Breast epithelium (tissue), 3 donors: Measurements from ENCODE around the gene PIP5K1B.

Source experiments
- CTCF ChIP-seq, 3 donors: fragments of 450-650 bp; IDR thresholded peaks; one replicate each; pipeline ENCODE4 v1.5.1; 2016 to 2017; ENCODE audit warnings: antibody characterized with exemption in 3 of 3, mild to moderate bottlenecking in 3 of 3, moderate library complexity in 3 of 3
- POLR2A ChIP-seq: fragments of 450-650 bp; IDR thresholded peaks from one replicate; pipeline ENCODE4 v1.6.1; 2016; ENCODE audit warnings: antibody characterized with exemption, mild to moderate bottlenecking, moderate library complexity

DNA sequence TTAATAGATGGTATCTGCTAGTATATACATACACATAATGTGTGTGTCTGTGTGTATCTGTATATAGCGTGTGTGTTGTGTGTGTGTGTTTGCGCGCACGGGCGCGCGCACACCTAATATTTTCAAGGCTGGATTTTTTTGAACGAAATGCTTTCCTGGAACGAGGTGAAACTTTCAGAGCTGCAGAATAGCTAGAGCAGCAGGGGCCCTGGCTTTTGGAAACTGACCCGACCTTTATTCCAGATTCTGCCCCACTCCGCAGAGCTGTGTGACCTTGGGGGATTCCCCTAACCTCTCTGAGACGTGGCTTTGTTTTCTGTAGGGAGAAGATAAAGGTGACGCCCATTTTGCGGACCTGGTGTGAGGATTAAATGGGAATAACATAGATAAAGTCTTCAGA, 331.3 kb downstream of the PIP5K1B start:
- TF ChIP-seq CTCF (IDR thresholded peaks at IDR 0.05) (no peak), POLR2A (no peak)
